ENCODE results near the gene SLC9A3.

DNA sequence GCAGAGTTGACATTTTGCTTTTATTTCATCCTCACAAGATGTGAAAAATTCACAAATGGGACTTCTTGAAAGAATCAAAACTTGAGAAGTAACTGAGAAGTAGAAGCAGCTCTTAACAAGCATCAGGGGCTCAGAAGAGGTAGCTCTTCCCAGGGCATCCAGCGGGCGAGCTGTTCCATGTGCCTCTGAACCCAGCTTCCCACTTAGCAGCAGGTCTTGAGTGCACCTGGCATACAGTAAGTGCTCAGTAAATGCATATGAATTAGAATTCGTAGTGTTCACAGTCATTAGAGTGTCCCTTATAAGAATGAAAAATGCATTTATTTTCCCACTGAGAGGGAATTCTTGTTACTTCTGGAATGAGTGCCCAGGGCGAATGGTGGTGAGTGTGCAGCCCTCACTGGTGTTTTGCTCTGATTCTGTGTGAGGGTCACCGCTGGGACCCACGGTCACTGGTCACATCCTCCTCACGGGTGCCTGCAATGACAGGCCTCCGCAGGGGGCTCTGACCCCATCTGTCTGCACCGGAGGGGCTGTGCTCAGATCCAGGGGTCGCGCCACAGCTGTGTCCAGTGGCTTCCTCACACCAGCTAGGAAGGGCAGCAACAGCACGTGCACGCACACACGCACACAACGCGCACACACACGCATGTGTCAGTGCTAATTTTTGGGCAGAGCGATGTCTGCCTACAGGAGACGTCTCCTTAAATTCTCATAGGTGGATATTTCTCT, 54.3 kb downstream of the SLC9A3 start:
- TF ChIP-seq BHLHE40 (IDR thresholded peaks at IDR 0.05; ENCODE audit: borderline replicate concordance) (no peak), FOXM1 (IDR thresholded peaks at IDR 0.05; ENCODE audit: borderline replicate concordance) (no peak), ELF4 (IDR thresholded peaks at IDR 0.05) (no peak), FOXK2 (IDR thresholded peaks at IDR 0.05) (no peak), ZNF384 (IDR thresholded peaks at IDR 0.05) (no peak), SP1 (IDR thresholded peaks at IDR 0.05) (no peak), SUZ12 (IDR thresholded peaks at IDR 0.05) (no peak), HDGF (IDR thresholded peaks at IDR 0.05; ENCODE audit: borderline replicate concordance) (no peak), TARDBP (IDR thresholded peaks at IDR 0.05) (no peak)
- TF ChIP-seq, protein P1, sequence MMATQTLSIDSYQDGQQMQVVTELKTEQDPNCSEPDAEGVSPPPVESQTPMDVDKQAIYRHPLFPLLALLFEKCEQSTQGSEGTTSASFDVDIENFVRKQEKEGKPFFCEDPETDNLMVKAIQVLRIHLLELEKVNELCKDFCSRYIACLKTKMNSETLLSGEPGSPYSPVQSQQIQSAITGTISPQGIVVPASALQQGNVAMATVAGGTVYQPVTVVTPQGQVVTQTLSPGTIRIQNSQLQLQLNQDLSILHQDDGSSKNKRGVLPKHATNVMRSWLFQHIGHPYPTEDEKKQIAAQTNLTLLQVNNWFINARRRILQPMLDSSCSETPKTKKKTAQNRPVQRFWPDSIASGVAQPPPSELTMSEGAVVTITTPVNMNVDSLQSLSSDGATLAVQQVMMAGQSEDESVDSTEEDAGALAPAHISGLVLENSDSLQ (IDR thresholded peaks at IDR 0.05), result no peak
